Measurements from ENCODE around the gene THAP6. TPM values are rescaled to one million over a fixed set of nuclear protein-coding genes. Genes with fewer than 3 reads are reported as not detected.

The THAP6 gene
- total RNA-seq, 1 donor from 2014 or later, result 25.0 TPM

DNA sequence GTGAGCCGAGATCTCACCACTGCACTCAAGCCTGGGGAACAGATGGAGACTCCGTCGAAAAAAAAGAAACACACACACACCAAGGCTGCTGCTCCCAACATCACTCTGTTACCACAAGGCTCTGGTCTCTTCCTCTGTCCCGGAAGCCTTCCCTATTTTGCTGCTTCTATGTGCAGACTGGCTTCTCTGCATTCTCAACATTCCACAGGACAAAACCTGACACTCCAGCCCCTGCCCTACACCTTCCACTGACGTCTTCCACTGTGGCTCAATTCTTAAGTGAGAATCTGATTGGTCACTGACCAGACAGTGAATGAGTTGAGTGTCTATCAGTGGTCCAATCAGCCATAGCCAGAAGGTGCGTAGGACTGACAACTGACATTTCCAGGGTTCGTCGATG is 47.5 kb downstream of the THAP6 start:
- DNase-seq (ENCODE audit: low spot score) (no peak), ATAC-seq (no peak)

DNA sequence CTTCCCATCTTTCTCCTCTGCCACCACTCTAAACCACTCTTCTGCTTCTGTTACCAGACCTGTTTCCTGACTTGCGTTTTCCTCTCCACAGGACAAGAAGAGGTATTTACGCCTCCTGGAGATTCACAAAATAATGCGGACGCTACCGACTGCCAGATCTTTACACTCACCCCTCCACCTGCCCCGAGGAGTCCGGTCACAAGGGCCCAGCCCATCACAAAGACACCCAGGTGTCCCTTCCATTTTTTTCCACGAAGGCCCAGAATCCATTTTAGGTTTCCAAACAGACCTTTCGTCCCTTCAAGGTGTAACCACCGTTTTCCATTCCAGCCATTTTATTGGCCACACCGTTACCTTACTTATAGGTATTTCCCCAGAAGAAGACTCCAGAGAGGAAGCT is 49.8 kb downstream of the THAP6 start:
- ATAC-seq (no peak), DNase-seq (ENCODE audit: low spot score) (no peak)
- intact Hi-C loops (cut with DNase I), result no loop called here

More for the DNA sequence above, 47.5 kb downstream of the THAP6 start:
- intact Hi-C loops (cut with DNase I), result no loop called here

DNA sequence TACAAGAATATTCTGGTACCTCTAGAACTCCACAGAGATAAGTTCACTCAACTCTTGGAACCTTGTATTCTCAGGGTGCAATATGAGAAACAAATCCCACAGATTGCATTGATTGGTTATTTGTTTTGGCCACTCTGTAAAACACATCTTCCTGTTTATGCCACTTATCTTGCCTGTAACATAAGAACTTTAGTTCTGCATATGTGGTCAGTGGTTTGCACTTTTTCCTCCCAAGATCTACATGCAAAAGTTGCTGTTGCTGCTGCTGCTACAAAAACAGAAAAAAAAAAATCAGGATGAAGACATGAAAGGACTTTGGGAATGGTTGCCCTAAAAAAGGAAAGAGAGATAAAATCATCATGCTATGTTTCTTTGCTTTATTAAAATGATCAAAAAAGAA is 51.2 kb downstream of the THAP6 start:
- intact Hi-C loops (cut with DNase I), result no loop called here
- DNase-seq (ENCODE audit: low spot score) (no peak), ATAC-seq (no peak)

DNA sequence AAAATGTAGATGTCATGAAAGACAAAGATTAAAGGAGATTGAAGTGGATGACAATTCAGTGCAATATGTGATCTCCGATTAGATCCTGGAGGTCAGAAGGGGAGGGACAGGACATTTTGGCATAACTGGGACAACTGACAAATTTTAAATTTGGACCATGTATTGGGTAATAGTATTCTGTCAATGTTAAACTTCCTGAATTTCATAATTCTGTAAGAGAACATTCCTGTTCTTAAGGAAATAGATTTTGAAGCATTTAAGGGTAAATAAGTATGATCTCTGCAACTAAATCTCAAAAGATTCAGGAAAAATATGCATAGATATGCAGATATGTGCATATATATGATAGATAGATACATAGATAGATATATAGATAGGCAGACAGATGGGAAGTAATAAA is 52.6 kb downstream of the THAP6 start:
- DNase-seq (ENCODE audit: low spot score), result no peak
- intact Hi-C loops (cut with DNase I), result no loop called here

DNA sequence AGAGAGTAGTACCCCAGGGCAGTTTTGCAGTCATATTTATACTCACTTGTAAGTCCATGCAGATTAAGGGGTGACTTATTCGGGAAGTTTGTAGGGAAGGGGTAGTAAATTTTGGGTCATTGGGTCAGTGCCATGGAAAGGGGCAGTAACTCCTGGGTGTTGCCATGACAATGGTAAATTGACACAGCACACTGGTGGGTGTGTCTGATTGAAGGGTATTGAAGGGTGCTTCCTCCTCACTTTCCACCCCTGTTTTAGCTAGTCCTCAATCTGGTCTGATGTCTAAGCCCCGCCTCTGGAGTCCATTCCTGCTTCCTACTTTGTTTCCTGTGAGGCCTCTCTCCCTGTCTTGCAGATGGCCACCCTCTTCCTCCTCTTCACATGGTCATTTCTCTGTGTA is 53.5 kb downstream of the THAP6 start:
- intact Hi-C loops (cut with DNase I), result no loop called here
- DNase-seq (ENCODE audit: low spot score) (no peak), ATAC-seq (no peak)

More for the DNA sequence above, 52.6 kb downstream of the THAP6 start:
- no peak for ATAC-seq

Other genes starting within 250 kb of the THAP6 start
- gene RCHY1, start 70 bp upstream of the THAP6 start, total RNA-seq, result 38.3 TPM
- not detected for gene ODAPH, start 41.6 kb downstream of the THAP6 start, total RNA-seq
- gene CDKL2, start 116.1 kb downstream of the THAP6 start, total RNA-seq, result 2.4 TPM
- 87.7 TPM for gene G3BP2, start 158.9 kb downstream of the THAP6 start, total RNA-seq
- gene USO1, start 210.1 kb downstream of the THAP6 start, total RNA-seq, result 64.1 TPM

Measured in sciatic nerve (tissue), 2 donors.